GM21367 (cell line): Measurements from ENCODE around the gene RTKN2.
"Not testable (repeated sequence)": the region's sequence is repeated elsewhere in the genome, so short reads cannot be mapped to it uniquely, and the experiment has no call there.

Source experiments
- ATAC-seq: cut with Tn5 transposase; IDR thresholded peaks from one replicate; pipeline ENCODE4 v1.9.1; 2021; ENCODE audit not compliant: unreplicated experiment

Gene RTKN2

GRCh38 chr10:62261666-62262065 is 7.0 kb downstream of the RTKN2 start:
- ATAC-seq, result no peak

GRCh38 chr10:62259998-62260397 is 8.6 kb downstream of the RTKN2 start:
- no peak for ATAC-seq

DNA sequence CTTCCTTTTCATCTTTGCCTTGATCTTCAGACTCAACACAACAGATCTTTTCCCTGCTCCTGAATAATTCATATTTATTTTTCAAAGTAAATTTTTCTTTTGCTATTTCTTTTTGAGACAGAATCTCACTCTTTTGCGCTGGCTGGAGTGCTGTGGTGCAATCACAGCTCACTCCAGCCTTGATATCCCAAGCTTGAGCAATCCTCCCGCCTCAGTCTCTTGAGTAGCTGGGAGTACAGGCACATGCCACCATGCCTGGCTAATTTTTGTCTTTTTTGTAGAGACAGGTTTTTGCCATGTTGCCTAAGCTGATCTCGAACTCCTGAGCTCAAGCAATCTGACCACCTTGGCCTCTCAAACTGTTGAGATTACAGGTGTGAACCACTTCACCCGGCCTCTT is 9.2 kb downstream of the RTKN2 start:
- ATAC-seq, result no peak

DNA sequence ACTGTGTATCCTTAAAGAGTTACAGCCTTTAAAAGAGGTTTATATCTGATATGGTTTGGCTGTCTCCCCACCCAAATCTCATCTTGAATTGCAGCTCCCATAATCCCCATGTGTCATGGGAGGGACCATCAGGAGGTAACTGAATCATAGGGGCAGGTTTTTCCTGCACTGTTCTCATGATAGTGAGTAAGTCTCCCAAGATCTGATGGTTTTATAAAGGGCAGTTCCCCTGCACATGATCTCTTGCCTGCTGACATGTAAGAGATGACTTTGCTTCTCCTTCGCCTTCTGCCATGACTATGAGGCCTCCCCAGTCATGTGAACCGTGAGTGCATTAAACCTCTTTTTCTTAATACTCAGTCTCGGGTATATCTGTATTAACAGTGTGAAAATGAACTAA is 9.7 kb downstream of the RTKN2 start:
- ATAC-seq, result no peak

GRCh38 chr10:62253704-62254103 is 14.9 kb downstream of the RTKN2 start:
- no peak for ATAC-seq

- no peak for ATAC-seq
Measured at GRCh38 chr10:62252051-62252450, 16.6 kb downstream of the RTKN2 start.

DNA sequence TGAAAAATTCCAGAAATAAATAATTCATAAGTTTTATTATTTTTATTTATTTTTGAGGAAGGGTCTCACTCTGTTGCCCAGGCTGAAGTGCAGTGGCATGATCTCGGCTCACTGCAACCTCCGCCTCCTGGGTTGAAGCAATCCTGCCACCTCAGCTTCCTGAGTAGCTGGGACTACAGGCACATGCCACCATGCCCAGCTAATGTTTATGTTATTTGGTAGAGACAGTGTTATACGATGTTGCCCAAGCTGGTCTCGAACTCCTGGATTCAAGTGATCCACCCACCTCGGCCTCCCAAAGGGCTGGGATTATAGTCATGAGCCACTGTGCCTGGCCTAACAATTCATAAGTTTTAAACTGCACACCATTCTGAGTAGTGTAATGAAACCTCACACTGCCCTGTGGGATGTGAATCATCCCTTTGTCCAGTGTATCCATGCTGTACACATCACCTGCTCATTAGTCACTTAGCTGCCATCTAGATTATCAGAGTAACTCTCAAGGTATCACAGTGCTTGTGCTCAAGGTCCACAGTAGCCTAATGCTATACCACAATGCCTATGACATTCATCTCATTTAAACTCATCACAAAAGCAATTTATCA is 17.9 kb downstream of the RTKN2 start:
- no peak for ATAC-seq

- no peak for ATAC-seq
Measured at GRCh38 chr10:62249957-62250356, 18.7 kb downstream of the RTKN2 start.

GRCh38 chr10:62248465-62248864 is 20.2 kb downstream of the RTKN2 start:
- no peak for ATAC-seq

DNA sequence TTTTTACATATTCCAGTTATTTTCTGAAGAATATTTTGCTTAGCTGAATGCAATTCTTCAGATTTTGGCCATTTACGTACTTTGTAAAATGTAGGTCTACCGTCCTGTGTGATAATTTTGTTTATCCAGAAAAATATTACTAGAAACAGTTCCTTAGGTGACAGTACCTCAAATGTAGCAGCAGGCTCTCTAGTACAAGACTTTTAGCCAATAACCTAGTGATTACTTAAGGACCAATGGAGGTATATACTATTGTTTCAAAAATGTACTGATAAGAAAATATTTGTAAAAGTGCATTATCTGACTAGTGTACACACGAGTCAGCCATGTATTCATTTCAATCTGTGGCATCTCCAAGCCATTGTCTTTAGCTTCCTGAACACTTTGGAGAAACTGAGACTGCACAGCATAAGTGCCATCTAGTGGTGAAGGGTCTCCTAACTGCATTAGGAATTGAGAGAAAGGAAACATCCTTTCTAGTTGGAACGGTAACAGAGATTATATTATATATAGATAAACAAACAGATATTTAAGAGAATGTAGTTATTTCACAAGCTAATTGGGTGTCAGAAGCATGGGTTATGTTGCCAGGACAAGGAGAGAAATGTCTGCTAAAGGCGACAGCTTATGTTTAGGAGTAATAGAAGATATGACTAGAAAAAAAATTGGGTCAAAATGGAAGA is 23.7 kb downstream of the RTKN2 start:
- ATAC-seq, result peak; percentile 53

GRCh38 chr10:62244088-62244487 is 24.6 kb downstream of the RTKN2 start:
- no peak for ATAC-seq

- ATAC-seq, result peak; percentile 17
Measured at GRCh38 chr10:62243647-62243997, 25.0 kb downstream of the RTKN2 start.

- peak; percentile 88 for ATAC-seq
Measured at GRCh38 chr10:62242965-62243646, 25.5 kb downstream of the RTKN2 start.

GRCh38 chr10:62241521-62241920 is 27.1 kb downstream of the RTKN2 start:
- ATAC-seq, result not testable (repeated sequence)

GRCh38 chr10:62239994-62240393 is 28.6 kb downstream of the RTKN2 start:
- ATAC-seq, result no peak

- no peak for ATAC-seq
Measured at GRCh38 chr10:62238880-62239279, 29.8 kb downstream of the RTKN2 start.

- no peak for ATAC-seq
Measured at GRCh38 chr10:62237966-62238365, 30.7 kb downstream of the RTKN2 start.

DNA sequence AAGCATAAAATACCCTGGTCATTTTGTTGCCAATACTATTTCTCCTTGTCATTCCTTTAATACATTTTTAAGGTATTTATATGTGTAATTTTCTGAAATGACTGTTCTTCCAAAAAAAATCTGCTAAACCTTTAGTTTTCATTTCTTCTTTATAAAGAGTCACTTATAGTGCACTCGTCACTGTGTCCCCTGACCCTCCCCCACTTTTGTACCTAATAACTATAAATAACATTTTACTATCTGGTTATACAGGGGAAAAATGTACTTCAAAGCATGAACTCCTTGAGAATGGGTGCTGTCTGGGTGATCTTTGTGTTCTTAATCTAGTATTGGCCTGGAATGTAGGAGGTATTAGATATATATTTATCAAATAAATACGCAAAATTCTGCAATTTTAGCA is 31.1 kb downstream of the RTKN2 start:
- ATAC-seq, result no peak

GRCh38 chr10:62234077-62234605 is 34.5 kb downstream of the RTKN2 start:
- no peak for ATAC-seq

GRCh38 chr10:62233356-62234076 is 35.1 kb downstream of the RTKN2 start:
- no peak for ATAC-seq

DNA sequence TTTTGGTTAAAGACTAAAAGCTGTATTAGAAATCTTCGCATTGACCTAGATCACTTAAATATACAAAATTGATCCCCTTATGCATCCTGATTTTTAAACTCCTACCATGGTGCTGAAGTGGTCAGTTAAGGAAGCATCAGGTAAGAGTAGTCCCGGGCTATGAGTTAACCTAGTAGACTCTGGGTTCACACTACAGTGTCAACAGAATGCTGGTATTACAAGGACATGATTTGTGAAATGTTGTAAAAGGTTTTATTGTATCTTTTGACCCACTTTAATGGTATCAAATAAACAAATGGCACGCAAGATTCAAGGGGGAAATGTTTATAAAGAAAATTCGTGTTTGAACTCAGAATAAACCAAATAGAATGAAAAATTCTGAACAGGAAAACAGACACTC is 36.8 kb downstream of the RTKN2 start:
- ATAC-seq, result no peak

- no peak for ATAC-seq
Measured at GRCh38 chr10:62231371-62231770, 37.3 kb downstream of the RTKN2 start.
